ENCODE measurements around the gene MOB1A. TPM values are rescaled to one million over a fixed set of nuclear protein-coding genes. Genes with fewer than 3 reads are reported as not detected.
A peak's percentile ranks its signal among the peaks of the same experiment; 100 is the strongest.

The MOB1A gene
- total and polyA plus RNA-seq, 2 of the 8 experiments (the other 6 are each of a cell fraction or from before 2014, with no cell fraction given) = 21.6 to 91.7 TPM

DNA sequence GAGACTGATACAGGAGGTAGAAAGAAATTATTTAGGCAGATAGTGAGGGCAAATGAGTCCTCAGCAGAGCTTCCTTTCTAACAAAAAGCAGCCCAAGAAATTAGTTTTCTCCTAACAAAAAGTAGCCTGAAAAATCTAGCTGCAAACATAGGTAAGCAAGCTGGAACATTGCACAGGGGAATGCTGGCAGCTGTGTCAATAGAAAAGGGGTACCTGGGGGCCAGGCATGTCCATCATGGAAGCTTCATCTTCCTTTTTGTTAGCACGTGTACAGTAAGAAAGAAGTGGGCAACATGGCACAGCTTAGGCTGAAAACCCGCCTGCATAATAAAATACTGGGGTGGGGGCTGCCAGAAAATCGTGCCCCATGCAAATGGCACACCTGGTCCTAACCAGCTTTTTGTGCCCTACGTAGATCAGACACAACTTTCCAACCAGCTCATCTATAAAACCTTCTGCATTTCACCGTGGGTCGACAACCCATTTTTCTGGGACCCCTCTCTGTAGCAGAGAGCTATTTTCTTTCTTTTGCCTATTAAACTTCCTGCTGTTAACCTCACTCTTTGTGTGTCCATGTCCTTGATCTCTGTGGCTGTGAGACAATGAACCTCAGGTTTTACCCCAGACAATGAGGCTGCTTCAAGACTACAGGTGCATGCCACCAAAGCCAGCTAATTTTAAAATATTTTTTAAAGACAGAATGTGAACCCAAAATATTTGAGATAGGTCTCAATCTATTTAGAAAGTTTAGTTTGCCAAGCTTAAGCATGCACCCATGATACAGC, 13.1 kb upstream of the MOB1A start:
- Histone ChIP-seq H3K27me3 (replicated peaks in 1 of 4; ENCODE audit: control insufficient read depth in 3 of 4, extremely low read depth in 1 of 4, insufficient read depth in 3 of 4, low read length in 3 of 4) (no peaks in the 10 kb centered on the region), H4K20me1 (replicated peaks in 1 of 2; ENCODE audit: control insufficient read depth in 1 of 2, insufficient read depth in 2 of 2, low read length in 2 of 2) (no peaks in the 10 kb centered on the region), H3K79me2 (ENCODE audit: control insufficient read depth in 1 of 2, insufficient read depth in 2 of 2, low read length in 2 of 2) (no peaks in the 10 kb centered on the region), H2BK15ac (ENCODE audit: low read length) (no peak overlapping the region), H2BK120ac (replicated peaks; ENCODE audit: low read depth, low read length) (no peak overlapping the region), H3K4ac (replicated peaks; ENCODE audit: insufficient read length, low read depth, low read length) (no peak overlapping the region), H4K8ac (ENCODE audit: extremely low read depth, insufficient read depth, low read length) (no peak overlapping the region), H3K4me1 (replicated peaks in 1 of 4; ENCODE audit: control insufficient read depth in 3 of 4, insufficient read depth in 4 of 4, low read length in 3 of 4) (peaks cover 2 to 13% (median 3%) of the 10 kb centered on the region in 4 experiments), H4K5ac (ENCODE audit: insufficient read length, low read depth, low read length) (no peak overlapping the region), H3K14ac (ENCODE audit: insufficient read length) (no peak overlapping the region), H3K9ac (replicated peaks in 1 of 4; ENCODE audit: extremely low read depth in 1 of 4, low read depth in 3 of 4, low read length in 3 of 4) (no peak overlapping the region), H2BK20ac (ENCODE audit: low read length) (peak overlapping the region; percentile 72; the same call in 1 of the 2 replicates), H3K27ac (ENCODE audit: low read depth, low read length) (no peak overlapping the region), H3K4me2 (ENCODE audit: insufficient read depth in 1 of 2, low read depth in 2 of 2, low read length in 2 of 2) (no peak overlapping the region; a peak in 1 of 4 replicates), H3K4me3 (ENCODE audit: extremely low read depth in 1 of 4, insufficient read depth in 2 of 4, low read depth in 3 of 4, low read length in 4 of 4) (no peak overlapping the region), H2BK5ac (ENCODE audit: low read depth, low read length) (peak overlapping the region; percentile 57; the same call in 1 of the 2 replicates), H3K79me1 (ENCODE audit: low read depth, low read length) (no peaks in the 10 kb centered on the region), H3K23me2 (ENCODE audit: low read depth, low read length) (no peaks in the 10 kb centered on the region), H3K18ac (ENCODE audit: extremely low read depth, low read length) (no peak overlapping the region), H3K9me3 (ENCODE audit: insufficient read depth in 2 of 2, low read depth in 1 of 2, low read length in 1 of 2) (no peaks in the 10 kb centered on the region), H2AFZ (ENCODE audit: low read length) (0 out of 2 replicates have a peak overlapping the region, but pooled peaks have one; percentile 57), H2BK12ac (ENCODE audit: low read depth, low read length) (peak overlapping the region; percentile 10; the same call in 1 of the 2 replicates), H3K36me3 (ENCODE audit: control insufficient read depth in 2 of 4, insufficient read depth in 4 of 4, low read length in 3 of 4) (no peaks in the 10 kb centered on the region), H3K56ac (replicated peaks; ENCODE audit: insufficient read length, low read depth, low read length) (no peak overlapping the region), H2AK5ac (ENCODE audit: low read depth, low read length) (no peak overlapping the region; the same call in 1 of the 2 replicates), H4K91ac (replicated peaks; ENCODE audit: insufficient read length, low read length) (no peak overlapping the region), H3K23ac (ENCODE audit: insufficient read length) (no peak overlapping the region)
- DNase-seq (ENCODE audit: low read depth in 1 of 2, low spot score in 2 of 2) = no peak
- no peak for FAIRE-seq
- POLR2A ChIA-PET (ENCODE audit: partially characterized antibody) = interaction anchor here (68.3 to 72.1 kb wide), 2 partner anchors 14 to 17 kb away, joined by 2699 read pairs; partner anchors contain the start of genes BOLA3, MOB1A and MTHFD2
- 64% methylated on average over 6 of the region's 6 CpGs; no CpG with 5 or more reads in 1 of the 2 experiments for WGBS, 2 experiments (ENCODE audit: extremely low coverage in 1 of 2, insufficient coverage in 1 of 2, insufficient read length in 1 of 2, insufficient replicate concordance in 2 of 2, low coverage in 1 of 2, low lambda C conversion rate in 2 of 2, missing lambda C conversion rate in 1 of 2)
- CTCF ChIA-PET (ENCODE audit: partially characterized antibody) = interaction anchor here (0.6 to 2.0 kb wide), 6 partner anchors 14 to 58 kb away, joined by 3 to 5 read pairs (median 3); partner anchors contain the start of gene MOB1A
- TF ChIP-seq FOSL1 (IDR thresholded peaks at IDR 0.05; ENCODE audit: insufficient read depth, low read depth, low read length) = no peak

Measured in H1 (cell line).